GM21447 (cell line): Measurements from ENCODE around the gene GCNT2.
"Not testable (repeated sequence)": the region's sequence is repeated elsewhere in the genome, so short reads cannot be mapped to it uniquely, and the experiment has no call there.

Source experiments
- ATAC-seq: cut with Tn5 transposase; IDR thresholded peaks from one replicate; pipeline ENCODE4 v1.9.1; 2021; ENCODE audit not compliant: unreplicated experiment

The GCNT2 gene

DNA sequence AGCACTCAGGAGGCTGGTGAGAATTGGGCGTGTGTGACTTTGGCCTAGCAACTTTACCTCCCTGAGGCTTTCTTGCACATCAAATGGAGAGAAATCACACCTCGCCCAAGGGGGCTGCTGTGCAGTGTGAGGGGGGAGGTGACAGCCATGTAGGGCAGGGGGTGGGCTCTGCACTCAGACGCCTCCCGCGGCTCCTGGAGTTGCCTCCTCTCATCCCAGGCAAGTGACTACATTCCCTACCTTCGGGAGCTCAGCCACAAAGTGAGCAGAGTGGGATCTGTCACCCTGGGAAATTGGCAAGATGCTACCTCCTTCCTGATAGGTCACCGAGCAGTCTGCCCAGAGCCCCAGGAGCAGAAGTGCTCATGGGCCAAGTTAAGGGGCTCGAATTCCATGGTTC lies 56.0 kb downstream of the GCNT2 start:
- ATAC-seq = no peak

GRCh38 chr6:10578723-10579122 lies 57.6 kb downstream of the GCNT2 start:
- ATAC-seq = no peak

DNA sequence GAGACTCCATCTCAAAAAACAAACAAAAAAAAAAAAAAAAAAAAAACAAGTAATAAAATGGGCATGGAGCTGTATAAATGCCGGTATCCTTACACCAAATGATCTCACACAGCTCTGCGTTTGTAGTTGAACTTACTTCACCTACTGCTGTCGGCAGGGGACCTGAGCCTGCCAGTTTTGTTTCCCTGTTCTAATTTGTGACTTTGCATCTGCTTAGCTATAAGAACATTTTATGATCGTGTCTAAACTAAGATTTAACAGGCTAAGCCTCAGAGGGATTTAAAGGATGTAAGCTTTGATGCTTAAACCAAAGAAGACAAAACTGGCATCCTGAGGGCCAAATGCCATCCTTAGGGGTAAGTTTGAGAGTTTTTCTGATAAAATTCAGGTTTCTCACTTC lies 58.7 kb downstream of the GCNT2 start:
- no peak for ATAC-seq

GRCh38 chr6:10580570-10580969 lies 59.4 kb downstream of the GCNT2 start:
- no peak for ATAC-seq

- ATAC-seq = not testable (repeated sequence)
Observed at GRCh38 chr6:10581402-10581801, 60.3 kb downstream of the GCNT2 start.

- no peak for ATAC-seq
Observed at GRCh38 chr6:10582774-10583508, 61.8 kb downstream of the GCNT2 start.

DNA sequence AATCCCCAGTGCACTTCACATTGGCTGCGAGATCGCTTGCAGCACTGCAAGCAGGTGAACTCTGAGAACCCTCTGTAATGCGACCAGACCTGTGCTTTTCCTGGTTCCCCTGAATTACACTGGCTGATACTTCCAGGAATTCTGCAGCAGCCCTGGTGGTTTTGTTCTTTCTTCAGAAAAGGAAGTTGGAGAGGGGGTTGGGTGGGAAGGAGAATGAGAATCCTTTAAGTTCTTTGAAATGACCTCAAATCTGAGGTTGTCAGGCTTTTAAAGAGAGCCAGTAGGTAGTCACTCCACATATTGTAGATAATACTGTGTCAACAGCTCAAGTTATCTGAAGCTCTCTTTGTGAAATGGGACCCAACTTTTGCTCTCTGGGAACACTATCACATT lies 62.4 kb downstream of the GCNT2 start:
- no peak for ATAC-seq

DNA sequence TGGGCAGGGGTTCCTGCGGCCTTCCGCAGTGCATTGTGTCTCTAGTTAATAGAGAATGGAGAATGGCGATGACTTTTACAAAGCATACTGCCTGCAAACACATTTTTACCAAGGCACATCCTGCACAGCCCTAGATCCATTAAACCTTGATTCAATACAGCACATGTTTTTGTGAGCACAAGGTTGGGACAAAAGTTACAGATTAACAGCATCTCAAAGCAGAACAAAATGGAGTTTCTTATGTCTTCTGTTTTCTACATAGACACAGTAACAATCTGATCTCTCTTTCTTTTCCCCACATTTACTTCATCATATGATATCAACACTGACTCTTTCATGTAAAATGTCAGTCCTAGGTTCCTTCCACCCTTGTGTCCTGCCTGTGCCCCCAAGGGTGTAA lies 63.5 kb downstream of the GCNT2 start:
- no peak for ATAC-seq

- ATAC-seq = no peak
Observed at GRCh38 chr6:10585209-10585845, 64.2 kb downstream of the GCNT2 start.

GRCh38 chr6:10586302-10586701 lies 65.2 kb downstream of the GCNT2 start:
- ATAC-seq = no peak

DNA sequence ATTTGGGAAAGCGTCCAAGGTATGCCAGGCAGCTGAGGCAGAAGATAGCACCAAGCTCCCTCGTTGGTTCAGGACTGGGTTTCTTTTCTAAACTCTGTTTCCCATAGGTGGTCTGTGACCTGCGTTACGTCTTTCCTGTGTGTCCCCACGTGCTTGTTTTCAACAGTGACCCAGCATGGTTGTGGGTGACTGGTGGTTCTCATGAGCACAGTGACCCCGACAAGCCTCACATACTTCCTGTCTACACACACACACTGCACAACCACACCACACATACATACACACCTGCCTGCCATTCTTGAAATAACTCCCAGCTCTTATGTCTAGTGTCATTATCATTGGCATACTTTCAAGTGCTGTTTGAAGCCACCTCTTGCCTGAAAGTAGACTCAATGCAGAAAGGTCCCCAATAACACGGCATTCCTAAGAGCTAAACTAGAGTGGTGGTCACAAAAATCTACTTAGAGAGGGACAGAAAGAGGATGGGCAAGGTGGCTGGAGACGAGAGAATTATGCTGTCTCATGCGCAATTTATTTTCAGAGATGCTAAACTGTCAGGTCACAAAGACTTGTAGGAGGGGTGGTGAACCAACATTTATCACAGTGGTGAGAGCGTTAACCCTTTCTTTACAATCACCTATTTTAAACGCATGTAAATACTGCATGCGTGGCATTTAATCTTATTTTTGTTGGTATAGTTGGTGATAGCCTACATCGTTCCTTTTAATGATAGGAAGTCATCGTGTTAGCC lies 66.7 kb downstream of the GCNT2 start:
- ATAC-seq = no peak

- no peak for ATAC-seq
Observed at GRCh38 chr6:10588562-10589428, 67.6 kb downstream of the GCNT2 start.

GRCh38 chr6:10589429-10589727 lies 68.2 kb downstream of the GCNT2 start:
- ATAC-seq = no peak

DNA sequence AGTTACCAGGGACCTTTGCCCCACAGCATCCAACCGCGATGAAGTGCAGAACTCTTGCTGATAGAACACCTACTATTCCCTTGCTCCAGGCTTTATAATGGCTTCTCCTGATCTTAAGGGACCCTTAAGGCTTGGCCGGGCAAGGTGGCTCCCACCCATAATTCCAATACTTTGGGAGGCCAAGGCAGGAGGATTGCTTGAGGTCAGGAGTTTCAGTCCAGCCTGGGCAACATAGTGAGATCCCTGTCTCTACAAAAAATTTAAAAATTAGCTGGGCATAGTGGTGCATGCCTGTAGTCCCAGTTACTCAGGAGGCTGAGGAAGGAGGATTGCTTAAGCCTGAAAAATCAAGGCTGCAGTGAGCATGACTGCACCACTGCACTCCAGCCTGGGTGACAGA lies 68.8 kb downstream of the GCNT2 start:
- ATAC-seq = no peak

DNA sequence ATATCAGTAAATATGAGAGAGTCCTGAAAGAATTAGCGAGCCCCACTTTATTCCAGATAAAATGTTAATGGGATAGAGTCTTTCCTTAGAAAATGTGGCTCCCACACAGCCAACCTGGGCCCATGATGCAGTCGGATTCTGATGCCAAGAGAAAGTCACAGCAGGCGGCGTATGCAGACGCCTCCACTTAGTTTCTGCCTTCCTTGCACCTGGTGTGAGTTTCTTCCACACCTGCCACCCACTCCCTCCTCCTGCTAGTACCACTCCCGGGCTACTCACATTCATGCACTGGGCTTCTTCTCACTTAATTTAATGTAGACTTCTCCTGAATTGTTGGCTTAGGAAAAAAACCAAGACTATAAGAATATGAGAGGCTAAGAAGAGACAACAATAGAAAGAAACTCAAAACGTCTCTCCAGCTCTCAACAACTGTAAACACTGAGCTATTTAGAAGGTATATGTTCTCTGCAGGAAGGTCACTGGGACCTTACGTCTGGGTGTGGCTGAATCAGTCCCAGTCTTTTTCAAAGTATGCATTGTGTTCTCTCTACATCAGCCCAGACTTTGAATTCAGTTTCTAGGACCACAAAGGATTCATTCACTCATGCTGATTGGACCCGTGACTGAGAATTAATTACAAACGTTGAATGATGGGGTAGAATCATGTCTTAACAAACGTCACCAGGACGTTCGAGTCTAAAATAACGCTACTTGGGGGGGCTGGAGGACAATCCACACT lies 70.4 kb downstream of the GCNT2 start:
- ATAC-seq = no peak

GRCh38 chr6:10595731-10596664 lies 74.8 kb downstream of the GCNT2 start:
- no peak for ATAC-seq

- no peak for ATAC-seq
Observed at GRCh38 chr6:10597499-10598001, 76.4 kb downstream of the GCNT2 start.

GRCh38 chr6:10598084-10598960 lies 77.2 kb downstream of the GCNT2 start:
- no peak for ATAC-seq
